GM19324 (cell line): ENCODE results near the gene FLAD1.

ENCODE experiments used
- ATAC-seq: cut with Tn5 transposase; IDR thresholded peaks from one replicate; pipeline ENCODE4 v1.9.1; 2021; ENCODE audit warnings: mild to moderate bottlenecking, moderate library complexity; ENCODE audit not compliant: unreplicated experiment, low FRiP score

The FLAD1 gene

DNA sequence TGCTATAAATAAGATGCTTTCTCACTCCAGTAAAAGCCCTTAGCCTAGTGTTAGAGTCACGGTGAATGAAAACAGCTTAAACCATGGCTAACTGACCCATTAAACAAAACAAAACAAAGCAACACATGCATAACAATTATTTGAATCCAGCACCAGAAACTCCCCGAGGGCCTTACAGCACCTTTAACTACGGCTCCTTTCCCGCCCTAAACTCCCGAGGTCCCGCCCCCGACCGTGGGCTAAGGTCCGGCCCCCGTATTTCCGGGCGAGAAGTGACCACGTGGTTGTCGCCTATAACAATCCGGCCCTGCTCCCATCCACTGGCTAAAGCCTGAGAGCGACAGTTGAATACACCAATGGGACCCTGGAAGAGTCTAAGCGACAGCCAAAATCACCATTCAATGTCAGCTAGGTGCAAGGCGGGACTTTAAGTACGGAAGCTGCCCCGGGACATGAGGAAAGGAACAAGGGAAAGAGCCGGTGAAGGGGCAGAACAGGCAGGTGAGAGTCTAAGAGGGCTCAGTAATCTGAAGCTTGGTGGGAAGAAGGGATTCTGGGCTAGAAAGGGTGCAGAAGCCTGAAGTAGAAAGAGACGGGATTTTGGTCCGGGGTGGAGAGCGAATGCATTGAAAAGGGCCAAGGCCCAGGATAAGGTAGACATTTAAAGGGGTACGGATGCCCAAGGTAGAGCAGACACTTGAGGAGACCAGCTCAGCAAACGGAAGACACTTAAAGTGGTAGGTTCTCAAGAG lies at the start of gene FLAD1:
Gene FLAD1, plus strand, starts transcription at position 448 of the 752 bp plus-strand sequence. CDS start 351 bp downstream, outside the sequence.
- peak; percentile 97 for ATAC-seq

DNA sequence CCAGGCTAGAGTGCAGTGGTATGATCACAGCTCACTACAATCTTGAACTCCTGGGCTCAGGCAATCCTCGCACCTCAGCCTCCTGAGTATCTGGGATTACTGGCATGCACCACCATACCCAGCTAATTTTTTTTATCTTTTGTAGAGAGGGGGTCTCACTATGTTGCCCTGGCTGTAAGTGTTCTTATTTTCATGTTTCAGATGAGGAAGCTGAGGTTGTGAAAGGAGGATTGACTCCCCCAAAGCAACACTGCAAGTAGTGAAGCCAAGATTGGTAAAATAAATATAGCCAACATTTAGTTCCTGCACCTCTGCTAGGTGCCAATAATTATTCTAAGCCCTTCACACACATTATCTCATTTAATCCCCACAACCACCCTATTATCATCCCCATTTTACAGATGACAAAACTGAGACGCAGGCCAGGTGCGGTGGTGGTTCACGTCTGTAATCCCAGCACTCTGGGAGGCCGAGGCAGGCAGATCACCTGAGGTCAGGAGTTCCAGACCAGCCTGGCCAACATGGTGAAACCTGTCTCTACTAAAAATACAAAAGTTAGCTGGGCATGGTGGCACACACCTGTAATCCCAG lies 48.7 kb upstream of the FLAD1 start:
- ATAC-seq = no peak

DNA sequence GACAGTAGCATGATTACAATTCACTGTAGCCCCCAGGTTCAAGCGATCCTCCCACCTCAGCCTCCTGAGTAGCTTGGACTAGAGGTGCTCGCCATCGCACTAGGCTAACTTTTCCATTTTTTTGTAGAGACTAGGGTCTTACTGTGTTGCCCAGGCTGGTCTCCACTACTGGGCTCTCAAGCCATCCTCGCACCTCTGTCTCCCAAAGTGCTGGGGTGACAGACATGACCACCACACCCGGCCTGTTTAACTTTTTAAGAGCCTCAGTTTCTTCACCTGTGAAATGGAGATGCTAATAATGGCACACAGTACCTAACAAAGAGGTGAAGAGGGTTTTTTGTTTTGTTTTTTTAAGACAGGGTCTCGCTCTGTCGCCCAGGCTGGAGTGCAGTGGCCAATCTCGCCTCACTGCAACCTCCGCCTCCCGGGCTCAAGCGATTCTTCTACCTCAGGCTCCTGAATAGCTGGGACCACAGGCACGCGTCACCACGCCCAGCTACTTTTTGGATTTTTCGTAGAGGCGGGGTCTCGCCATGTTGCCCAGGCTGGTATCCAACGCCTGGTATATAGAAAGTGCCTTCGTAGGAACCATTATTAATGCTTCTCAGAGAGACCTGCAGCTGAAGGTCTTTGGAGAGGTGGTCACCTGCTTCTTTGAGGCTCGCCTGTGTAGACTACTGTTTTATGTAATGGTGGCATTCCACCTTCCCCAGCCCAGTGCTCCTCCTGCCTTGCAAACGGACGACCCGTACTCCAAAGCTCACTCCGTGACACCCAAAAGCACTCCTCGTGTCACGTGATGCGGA lies 47.2 kb upstream of the FLAD1 start:
- no peak for ATAC-seq

DNA sequence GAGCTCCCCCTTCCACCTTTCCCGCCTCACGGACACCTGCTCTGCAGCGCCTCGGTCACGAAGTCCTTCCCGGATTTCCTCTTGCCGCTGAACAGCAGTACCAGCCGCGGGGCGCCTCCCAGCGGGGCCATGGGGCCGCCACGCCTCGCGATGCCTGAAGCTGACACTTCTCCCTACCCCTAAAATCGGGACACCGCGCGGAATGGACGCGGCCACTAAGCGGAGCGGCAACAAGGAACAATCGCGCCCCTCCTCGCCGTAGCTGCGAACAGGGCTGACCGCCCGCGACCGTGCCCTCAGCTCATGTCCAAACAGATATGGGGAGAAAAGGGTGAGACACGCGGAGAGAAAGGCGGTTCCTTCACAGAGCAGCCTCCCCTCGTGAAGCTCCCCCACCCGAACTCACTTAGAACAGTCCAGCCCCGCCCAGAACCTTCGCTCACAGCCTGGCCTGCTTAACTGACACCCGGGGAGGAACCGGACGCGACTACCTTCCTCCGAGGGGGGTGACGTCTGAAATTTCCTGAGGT lies 46.5 kb upstream of the FLAD1 start, which contains the start of gene PMVK:
Gene PMVK, minus strand, starts transcription at position 165 of the 530 bp plus-strand sequence. Its CDS starts 34 bp downstream, at position 131.
- ATAC-seq = peak; percentile 80

DNA sequence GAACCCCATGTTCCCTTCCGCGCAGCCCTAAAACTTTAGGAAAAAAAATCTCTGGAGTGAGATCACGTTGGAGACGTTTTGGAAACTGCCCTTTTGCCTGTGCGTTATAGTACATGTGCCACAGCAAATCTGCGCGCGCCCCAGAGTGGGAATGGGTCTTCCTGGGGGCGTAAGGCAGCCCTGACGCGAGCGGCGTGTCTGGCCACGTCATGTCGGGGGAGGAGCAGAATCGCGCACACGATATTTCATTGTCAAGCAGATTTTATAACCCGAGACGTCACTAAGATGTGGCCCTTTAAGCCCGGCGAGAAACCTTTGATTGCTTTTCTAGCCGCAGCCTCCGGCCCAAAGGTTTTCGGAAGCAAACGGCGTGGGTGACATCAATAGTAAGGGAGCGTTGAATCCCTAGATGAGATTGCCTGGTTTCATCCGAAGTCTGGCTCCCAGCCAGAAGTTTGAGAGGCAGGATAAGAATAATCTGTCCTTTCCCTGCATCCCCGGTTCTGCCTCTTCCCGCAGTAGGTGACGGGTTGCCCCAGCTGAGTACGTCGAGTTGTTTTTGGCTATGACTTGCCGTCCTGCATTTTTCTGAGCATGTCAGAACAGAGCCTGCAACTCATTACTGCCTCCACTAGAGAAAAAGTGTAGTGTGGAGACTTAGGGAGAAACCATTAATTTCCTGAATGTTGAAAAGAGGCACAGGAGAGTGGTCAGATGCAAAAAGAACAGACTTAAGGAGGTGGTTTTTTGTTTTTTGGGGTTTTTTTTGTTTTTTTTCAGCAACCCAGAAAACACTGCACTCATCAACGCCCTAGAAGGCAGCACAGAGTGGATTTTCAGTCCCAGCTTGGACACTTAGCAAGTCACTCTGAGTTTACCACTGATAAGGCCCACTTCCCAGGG lies 45.8 kb upstream of the FLAD1 start:
- ATAC-seq = peak; percentile 69

DNA sequence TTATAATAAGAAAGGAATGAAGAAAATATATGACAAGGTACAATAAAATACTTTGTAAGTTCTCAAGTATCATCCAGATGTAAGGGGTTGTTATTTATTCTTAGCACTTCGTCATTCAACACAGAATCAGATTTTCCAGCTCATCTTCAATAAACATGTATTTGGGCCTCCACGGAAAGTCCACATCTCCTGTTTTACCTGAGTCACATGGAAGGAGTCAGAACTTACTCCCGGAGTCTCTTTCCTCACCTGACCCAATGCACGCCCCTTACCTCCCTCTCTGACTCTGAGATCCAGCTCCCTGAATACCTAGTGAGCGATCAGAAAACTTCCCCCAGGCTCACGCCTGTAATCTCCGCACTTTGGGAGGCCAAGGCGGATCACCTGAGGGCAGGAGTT lies 45.2 kb upstream of the FLAD1 start:
- no peak for ATAC-seq

DNA sequence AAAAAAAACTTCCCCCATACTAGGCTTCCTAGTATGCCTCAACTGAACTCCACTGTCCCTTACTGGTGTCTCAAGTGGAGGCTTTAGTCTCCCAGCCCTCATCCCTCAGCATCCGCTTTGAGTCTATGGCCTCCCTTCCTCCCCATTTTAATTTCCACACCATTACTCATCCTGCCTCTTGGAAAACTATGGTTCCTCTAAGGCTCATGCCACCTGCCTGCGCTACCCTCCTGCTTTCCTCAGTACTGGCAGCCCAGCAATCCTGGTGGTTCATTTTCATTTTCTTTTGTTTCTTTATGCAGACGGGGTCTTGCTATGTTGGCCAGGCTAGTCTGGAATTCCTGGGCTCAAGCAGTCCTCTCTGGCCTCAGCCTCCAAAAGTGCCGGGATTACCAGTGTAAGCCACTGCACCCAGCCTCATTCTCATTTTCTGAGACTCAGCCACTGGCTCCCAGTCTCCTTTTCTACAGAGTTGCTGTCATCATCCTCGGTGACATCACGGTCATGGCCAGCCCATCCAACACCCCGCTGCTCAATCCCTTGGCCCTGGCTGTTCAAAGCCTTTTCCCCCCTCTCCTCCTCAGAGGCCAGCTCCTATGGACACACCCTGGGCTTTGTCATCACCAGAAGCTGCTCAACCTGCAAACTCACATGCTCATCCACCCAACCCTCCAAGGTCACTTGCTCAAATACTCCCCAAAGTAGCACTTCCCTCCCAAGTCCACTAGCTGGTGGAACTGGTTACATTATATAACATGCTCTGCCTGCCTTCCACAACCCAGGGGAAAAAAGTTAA lies 44.3 kb upstream of the FLAD1 start:
- no peak for ATAC-seq

DNA sequence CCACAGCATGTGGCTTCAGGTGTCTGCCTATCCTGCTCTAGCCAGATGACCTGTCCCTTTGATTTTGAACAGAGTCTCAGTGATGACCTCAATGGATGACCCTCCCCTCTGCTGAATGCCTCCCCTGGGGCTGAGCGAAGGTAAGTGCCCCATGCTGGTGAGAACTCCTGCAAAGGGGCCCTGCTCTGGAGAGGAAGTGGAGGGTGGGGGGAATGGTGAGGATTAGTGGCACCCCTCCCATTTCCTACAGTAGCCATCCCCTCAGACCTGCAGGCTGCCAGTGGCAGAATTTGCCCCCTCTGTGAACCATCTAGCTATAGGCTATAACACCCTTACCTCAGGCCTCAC lies 43.0 kb upstream of the FLAD1 start:
- ATAC-seq = no peak

DNA sequence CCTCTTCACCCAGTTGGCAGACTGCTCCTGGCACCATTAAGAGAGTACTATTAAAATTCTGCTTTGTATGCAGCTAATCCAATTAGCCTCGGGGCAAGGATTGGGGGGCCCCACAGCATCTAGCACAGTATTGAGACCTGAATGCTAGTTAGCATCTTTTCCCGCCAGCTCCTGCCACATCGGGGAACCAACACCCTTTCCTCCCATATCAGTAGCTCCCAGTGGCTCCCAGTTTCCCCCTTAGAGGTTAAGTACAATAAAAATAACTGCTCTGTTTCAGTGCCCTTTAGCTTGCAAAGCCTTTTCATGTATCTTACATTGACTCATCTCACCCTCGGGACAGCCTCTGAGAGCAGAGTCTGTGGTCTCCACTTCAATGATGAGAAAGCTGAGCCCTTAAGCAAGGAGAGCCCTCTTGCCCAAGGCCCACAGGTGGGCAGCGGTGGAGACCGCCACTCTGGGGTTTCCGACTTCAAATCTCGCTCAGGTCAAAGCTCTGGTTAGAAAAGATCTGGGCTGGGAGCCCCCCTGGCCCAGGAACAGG lies 42.4 kb upstream of the FLAD1 start:
- ATAC-seq = no peak

DNA sequence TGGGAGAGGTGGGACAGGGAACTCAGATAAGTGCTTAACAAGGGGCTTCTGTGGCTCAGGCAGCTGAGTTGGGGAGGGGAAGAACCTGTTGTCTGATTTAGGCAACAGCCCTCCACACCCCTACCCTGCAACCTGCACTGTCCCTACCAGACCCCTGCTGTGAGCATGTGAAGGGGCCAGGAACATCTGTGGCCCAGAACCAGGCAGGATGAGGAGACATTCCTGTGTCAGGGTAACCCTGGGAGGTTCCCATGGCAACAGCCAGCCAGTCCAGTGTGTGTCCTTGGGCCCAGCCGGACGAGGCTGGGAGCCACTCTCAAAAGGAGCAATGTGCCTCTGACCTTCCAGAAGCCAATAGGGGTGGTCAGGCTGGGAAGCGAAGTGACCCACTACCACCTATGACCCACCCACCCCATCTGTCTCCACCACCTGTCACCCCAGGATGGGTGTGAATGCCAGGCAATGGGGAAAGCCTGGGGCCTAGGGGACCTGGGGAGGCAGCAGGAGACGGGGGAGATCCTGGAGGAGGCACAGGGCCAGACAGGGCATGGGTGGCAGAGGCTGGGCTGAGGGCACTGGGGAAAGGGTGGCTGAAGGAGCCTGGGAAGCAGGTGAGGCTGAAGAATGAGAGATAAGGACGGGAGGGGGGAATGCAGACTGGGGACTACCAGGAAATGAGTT lies 41.7 kb upstream of the FLAD1 start:
- ATAC-seq = no peak

DNA sequence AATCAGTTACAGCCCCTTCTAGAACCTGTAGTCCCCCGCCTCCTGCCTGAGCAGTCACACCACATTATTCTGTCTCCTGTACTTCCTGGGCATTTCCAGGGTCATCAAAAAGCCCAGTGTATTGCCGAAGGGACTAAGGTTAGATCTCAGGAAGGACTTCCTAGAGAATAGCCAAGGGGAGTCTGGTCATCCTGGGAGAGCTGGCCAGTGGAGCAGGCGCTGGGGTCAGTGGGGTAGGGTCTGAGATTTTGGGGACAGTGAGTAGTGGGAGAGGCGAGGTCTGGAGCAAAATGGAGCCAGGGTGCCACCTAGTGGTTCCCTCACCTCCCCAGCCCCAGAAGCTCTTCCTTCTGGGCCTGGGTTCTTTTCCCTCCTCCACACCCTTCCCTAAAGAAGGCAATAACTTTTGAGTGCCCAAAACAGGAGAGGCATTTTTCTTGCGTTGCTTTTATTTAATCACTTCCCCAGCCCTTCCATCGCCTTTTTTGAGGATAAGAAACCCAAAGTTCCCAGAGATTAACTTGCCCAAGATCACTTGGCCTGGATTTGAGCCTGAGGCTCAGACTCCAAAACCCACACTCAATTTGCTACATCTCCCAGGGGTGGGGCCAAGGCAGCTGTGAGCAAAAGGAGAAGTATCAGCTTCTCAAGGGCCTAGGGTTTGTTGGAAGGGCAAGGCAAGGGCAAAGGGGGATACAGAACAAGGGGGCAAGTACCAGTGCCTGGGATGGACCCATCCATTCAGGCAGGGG lies 39.3 kb upstream of the FLAD1 start:
- ATAC-seq = no peak

DNA sequence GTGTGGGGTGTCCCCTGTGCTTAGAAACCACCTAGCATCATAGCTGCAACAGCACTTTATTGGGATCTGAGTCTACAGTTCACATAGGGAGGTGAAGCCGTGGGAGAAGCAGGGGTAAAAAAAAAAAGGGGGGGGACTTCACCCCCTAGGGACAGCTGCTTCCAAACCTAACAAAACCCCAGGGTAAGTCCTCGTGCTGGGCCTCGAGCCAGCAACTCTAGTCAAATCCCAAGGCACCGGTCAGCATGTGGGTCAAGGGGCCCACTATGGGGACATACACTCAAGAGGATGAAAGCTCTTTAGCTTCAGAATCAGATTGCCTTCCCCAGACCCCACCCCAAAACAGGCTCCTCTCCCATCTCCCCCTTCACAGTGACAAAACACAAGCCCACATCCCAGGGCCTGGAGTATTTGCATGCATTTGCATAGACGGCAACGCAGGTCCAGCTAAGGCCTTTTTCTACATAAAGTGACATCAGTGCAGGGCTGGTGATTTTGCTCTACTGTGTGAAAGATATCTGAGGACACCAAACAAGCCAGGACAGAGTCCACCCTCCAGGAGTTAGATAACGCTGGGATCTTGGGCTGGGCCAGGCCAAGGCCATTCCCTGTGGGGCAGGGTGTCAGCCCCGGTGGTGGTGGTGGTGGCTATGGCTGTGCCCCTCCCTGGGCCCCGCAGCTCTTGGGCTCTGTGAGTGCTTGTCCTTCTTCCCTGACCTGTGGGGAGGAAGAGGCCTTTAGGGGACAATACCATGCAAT lies 38.6 kb upstream of the FLAD1 start:
- no peak for ATAC-seq

DNA sequence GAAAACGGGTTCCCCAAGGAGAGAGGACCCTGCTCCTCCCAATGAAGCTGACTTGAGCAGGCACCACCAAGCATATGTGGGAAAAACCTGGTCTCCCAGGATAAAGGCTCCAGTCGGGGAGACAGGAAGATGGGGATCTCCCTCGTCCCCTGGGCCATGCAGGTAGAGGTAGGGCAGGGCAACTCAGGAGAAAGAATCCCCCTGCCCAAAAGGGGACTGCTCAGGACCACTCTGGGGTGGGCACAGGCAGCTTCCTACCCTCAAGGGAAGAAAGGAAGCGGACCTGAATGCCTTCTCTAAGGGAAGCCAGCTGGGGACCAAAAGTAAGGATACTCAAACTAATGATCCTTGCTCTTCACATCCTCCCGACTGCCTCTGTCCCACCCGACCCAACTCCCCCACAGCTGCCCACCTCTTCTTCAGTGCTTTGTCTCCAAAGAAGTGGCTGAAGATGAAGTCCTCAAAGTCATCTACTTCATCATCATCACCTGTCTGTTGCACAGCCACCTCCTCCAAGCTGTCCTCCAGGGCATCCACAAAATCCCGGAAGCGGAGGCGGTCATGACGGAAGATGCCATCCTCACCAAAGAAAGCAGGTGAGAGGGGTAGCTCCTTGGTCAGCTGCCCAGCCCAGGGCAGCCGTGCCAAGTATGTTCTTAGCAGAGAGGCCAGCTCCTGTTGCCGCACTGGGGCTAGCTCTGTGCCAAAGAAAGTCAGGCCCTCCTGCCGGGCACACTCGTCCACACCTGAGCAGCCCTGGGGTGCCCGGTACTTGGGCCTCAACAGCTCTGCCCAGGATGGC lies 37.8 kb upstream of the FLAD1 start:
- ATAC-seq = no peak

DNA sequence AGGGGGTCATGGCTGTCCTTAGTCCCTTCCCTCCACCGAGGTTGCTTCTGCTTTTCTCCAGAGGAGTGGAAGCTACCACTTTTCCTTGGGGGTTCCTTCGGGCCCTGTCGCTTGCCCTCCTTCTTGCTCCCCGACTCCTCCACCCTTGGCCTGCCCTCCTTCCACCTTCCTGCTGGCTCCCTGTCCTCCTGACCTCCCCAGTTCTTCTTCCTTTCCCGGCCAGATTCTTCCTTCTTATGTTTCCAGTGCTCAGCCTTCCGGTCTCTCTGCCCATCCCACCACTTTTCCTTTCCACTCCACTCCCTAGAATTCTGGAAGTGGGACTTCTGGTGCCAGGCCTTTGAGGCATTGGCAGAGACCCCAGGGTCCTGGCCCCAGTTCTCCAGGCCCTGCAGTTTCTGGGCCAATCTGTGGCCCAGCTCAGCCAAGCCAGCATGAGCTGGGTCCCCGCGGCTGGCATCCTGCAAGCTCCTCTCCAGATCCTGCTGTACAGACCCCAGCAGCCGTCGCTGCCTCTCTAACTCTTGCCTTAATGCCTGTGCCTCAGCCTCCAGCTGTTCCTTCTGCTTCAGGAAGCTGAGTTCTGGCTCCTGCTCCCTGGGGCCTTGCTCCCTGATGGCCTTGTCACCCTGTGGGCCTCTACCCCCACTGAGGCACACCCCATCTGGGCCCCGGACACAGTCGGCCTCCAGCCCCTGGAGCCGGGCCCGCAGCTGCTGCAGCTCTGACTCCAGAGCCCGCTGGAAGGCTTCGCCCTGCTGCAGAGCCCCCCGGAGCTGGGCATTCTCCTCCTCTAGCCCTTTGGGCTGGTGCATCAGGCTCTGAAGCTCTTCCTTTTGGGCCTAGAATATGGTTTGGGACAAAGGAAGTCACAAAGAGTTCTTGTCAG lies 36.9 kb upstream of the FLAD1 start:
- ATAC-seq = no peak

DNA sequence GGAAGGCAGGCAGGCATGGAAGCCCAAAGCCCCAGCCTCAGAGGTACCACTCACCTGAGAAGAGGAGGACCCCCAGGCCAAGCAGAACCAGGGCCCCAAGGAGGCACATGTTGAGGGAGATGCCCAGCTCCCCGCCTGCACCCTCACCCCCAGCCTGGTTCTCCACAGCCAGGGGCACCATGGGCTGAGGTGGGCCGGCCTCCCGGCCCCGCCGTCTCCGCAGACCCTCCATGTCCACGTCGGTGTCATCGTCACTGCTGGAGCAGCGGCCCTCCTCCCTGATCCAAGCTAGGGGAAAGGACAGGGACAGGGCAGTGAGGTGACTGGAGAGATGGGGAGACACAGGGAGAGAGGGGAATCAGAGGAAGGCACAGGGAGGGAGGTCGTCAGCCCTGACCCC lies 35.1 kb upstream of the FLAD1 start:
- ATAC-seq = no peak
